GM18511 (cell line): ENCODE measurements around the gene AGPS.
"Not testable (repeated sequence)": the region's sequence is repeated elsewhere in the genome, so short reads cannot be mapped to it uniquely, and the experiment has no call there.

Experiments used
- ATAC-seq: cut with Tn5 transposase; IDR thresholded peaks from one replicate; pipeline ENCODE4 v1.9.1; 2021; ENCODE audit warnings: mild to moderate bottlenecking, moderate library complexity; ENCODE audit not compliant: unreplicated experiment

Gene AGPS

DNA sequence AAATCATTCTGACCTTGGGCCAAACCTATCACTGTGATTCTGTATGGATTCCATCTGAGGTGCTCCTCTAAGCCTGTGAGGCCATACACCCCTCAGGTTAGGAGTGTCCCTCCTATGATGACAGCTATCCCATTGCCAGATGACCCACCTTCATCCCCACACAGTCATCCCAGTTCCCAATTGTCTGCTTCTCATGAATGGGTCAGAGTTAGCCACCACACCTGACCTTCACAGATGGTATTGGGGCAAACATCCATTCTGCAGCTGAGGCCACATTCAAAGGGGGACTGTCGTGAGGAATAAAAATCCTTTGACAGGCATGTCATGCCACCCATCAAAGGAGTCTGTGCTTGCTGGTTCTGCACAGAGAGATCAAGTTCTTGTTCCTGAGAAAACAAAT lies 155.2 kb downstream of the AGPS start:
- no peak for ATAC-seq

DNA sequence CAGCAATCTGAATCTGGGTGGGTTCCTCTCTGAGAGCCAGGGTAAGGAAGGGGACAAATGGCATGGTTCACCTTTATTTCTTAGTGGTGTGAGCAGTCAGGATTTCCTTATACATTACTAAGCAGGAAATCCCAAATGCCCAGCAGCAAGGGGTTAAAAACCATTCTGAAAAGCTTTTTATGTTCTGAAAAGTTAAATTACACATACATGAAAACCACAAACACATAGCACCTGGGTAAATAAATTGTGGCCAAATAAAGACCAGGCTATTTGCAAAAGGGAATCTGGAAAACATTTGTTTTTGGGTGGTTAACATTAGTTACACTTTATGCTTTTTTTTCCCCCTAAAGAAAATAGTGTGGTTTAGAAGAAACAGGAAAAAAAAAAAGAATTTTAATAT lies 156.1 kb downstream of the AGPS start:
- no peak for ATAC-seq

DNA sequence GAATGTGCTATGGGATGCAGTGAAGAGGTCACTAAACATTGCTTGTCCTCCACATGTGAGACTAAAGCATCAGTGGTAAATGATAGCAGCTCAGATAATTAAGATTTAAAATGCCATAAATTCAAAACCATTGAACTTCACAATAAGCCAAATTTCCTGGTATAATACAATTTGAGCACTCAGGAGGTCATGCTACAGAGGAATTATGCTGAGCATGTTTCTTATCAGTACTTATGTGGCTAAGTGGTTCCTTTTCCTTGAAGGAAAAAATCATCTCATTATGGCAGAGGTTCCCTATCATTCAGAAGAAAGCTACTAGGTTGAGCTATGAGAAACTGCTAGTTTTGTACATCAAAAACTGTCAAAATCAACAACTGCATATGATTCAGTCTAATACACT lies 156.6 kb downstream of the AGPS start:
- no peak for ATAC-seq

DNA sequence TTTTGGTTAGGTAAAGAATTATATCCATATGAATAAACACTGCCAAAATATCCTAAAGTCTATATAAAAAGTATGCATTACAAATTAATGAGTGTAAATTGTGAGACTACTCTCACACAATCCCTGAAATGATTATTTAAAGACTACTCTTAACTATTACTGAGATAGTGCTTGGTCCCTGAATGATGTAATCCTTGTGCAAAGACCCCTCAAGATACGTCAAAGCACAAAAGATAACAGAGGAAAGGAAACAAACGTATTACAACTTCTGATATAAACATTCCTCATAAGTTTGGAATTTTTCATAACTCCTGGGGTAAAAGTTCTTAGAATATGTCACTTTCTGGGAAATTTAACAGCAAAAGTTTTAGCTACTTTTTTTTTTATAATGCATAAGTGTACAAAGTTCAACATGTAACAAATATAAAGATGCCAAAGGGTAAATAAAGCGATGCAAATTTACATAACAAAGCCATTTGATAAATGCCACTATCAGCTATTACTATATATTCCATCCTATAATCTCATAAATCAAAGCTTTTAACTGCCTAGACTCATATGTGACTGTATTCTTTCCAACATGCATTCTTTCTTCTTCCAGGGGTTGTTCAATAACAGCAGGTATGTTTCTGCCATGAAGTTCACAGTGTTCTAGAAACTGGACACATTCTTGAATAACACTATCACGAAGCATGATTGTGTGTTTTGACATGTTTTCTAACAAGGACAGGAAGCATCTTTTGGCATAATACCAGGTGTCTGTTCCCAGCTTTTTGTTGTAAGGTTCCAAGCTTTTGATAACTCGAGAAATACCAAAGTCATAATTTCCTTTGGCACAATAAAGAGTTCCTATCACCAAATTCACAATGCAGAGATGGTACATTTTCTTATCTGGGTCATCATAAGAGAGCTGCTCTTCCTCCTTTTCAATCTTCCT lies 158.0 kb downstream of the AGPS start:
- no peak for ATAC-seq

DNA sequence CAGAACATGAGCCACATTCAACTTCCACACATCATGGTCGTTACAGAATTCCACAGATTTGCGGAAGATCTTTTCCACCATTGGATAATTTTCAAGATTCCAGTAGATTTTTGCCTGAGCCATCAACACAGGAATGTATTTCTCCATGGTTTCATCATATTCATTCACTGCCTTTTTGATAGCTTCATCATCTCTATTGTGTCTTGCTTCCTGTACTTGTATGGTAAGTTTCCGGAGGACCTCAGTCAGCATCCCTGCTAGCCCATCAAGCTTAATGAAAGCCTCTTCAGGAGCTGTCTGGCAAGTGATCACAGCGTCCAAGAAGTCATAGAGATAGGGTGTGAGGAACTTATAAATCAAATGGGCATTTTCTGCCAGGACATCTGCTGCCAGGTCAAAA lies 158.8 kb downstream of the AGPS start:
- not testable (repeated sequence) for ATAC-seq

DNA sequence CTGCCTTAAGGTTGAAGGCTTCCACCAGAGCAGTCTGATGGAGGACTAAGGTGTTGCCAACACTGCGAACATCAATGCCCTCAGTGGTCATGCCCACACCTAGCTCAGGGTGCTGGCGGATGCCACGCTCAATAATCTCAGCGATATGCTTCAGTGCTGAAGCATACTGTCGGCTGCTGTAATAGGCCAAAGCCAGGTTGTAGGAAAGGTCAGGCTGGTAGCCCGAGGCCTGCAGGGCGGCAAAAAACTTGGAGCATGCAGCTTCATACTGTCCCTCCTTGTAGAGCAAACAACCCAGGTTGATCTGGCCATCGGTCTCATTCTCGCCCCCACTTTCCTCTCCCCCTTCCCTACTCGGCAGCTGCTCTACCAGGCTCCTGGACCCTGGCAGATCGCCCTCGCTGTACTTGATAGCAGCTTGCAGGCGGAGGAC lies 159.4 kb downstream of the AGPS start:
- ATAC-seq: no peak

- peak; percentile 97 for ATAC-seq
Observed at GRCh38 chr2:177552422-177553175, 160.0 kb downstream of the AGPS start.

DNA sequence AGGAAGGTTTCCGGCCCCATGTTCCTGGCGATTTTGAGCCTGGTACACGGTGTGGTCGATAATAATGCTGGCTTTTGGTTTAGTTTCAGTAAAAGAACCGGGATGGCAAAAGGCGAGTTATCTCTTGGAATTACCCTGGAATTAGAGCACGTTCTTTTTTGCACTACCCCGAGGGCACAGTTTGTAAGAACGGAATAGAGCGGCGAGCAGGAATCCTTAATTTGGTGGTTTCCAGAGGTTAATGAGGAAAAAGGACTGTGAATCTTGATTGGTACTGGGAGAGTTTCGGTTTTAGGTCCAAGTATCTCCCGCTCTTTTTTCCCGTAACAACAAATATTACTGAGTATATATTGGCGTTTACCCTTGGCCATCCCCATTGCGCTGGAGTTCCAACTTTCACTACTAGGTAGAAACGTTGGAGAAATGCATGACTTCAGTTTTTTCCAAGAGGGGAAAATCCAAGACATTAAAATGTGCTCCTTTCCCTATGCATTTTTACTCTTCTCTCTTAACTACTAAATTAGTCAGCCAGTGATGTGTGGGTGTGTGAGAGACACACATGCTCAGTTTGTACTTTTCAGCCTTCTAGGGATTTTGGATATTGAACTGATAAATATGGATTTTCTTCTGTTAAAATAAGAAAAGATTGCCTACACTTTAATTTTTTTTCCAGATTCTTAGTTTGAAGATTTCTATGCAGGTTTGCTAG lies 160.8 kb downstream of the AGPS start:
- ATAC-seq: no peak

GRCh38 chr2:177554365-177554764 lies 161.8 kb downstream of the AGPS start:
- no peak for ATAC-seq

DNA sequence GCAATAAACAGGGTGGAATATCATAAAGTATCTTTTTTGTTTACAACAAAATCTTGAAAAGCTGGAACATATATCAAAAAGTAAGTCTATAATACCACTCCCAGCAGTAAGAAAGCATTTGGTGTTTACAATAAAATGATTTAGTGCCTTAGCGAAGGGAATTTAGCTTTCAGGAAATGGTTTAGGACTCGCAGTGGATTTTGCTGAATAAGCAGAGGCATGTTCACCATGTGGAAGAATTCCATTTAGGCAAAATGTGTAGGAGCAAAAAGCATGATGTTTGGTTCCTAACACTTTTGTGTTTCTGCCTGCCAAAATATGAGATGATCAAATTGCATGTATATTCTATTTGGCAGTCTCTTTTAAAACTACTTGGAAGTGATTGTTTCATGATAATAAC lies 163.6 kb downstream of the AGPS start:
- ATAC-seq: no peak

DNA sequence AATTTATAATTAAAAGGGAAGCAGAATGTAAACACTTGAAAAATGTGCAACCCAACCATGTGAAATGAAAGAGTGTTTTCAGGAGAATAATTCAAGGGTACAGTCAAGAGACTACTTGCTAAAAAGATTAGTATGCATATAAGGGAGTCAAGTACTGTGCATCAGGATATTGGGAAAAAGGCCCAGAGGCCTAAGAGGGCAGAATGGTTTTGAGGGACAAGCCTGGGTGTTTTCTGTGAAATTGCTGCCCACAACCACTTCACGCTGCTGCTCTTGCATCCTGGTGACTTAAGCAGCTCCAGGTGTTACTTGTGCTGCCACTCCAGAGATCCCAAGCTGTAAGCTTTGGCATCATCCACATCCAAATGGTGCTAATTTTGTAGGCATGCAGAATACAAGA lies 165.2 kb downstream of the AGPS start:
- ATAC-seq: no peak

GRCh38 chr2:177559638-177560037 lies 167.1 kb downstream of the AGPS start:
- ATAC-seq: no peak

DNA sequence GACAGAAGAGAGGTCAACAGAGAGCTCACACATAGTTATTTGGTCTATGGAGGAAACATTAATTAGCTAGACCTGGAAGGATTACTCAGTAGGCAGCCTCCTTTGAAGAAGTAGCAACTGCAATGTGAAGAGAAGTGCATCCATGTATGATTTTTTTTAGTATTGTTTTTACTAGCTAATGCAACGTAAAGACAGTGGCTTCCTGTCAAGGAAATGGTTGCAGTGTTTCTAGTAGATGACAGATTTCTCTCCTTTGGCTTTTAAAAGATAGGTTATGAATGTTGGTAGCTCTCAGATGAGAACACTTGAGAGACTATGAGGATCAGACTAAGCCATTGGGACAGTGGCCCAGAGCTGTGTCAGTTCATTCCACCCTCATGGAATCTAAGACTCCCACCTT lies 175.8 kb downstream of the AGPS start:
- ATAC-seq: no peak

- ATAC-seq: no peak
Observed at GRCh38 chr2:177568893-177569292, 176.3 kb downstream of the AGPS start.

DNA sequence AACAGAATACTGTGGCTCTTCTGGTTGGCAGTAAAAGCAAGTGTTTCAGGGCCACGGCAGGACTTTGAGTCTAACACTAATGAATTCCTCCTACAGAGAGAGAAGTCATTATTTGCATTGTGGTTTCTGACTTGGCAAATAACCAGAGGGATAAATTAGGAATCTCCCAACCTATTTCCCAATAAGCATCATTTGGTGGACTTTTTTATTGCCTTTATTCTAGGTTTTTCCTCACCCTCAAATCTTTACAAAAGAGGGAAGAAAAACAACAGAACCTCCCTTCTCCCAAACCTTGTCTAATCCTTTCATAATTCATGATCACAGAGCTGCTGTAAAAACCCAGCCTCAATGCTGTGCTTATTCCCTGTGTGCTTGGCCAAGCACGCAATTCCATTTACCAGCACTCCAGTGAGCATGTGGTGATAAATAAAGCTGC lies 179.7 kb downstream of the AGPS start:
- ATAC-seq: no peak

- ATAC-seq: no peak
Observed at GRCh38 chr2:177573120-177573519, 180.5 kb downstream of the AGPS start.

GRCh38 chr2:177574356-177574755 lies 181.8 kb downstream of the AGPS start:
- ATAC-seq: no peak

DNA sequence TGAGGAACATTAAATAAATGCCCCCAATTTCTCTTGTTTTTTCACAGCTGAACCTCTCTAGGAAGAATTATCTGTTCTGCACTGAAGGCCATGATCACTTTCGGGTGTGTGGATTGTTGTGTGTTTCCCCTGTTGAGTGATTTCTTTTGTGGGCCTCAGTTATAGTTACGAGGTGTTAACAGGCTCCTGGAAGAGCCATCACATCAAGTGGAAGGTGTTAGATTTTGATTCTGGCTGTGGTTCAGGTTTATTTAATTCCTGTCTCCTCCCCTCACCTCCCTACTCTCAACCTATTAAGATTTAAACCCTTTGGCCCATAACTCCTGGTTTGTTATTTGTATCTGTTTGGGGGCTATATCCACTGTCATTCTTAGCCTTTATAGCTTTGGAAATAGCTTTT lies 182.8 kb downstream of the AGPS start:
- ATAC-seq: no peak

- ATAC-seq: no peak
Observed at GRCh38 chr2:177577075-177577474, 184.5 kb downstream of the AGPS start.

DNA sequence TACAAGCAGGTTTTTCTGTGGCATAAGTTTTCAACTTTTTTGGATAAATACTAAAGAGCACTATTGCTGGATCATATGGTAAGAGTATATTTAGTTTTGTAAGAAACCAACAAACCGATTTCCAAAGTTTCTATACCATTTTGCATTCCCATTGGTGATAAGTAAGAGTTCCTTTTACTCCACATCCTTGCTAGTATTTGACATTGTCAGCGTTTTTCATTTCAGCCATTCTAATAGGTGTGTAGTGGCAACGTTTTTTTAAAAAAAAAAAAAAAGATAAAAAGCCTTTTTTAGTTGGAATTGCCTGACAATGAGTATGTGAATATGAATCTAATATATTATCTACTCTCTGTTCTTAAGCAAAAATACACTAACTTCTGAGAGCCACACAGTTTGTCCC lies 185.9 kb downstream of the AGPS start:
- ATAC-seq: no peak

- ATAC-seq: no peak
Observed at GRCh38 chr2:177579486-177580036, 187.0 kb downstream of the AGPS start.
